ENCODE data around the gene PRDM4. TPM values are rescaled to one million over a fixed set of nuclear protein-coding genes. Genes with fewer than 3 reads are reported as not detected.

The PRDM4 gene
- total and polyA plus RNA-seq, 2 of the 13 experiments (the other 11 are each of a cell fraction or from before 2014, with no cell fraction given): 9.9 to 15.3 TPM

- TF ChIP-seq KDM5B (CRISPR knock-in tag; IDR thresholded peaks at IDR 0.05; ENCODE audit: borderline replicate concordance): no peak
- TF ChIP-seq CBX5 (CRISPR knock-in tag; IDR thresholded peaks at IDR 0.05; ENCODE audit: borderline replicate concordance): no peak
- TF ChIP-seq KLF13 (CRISPR knock-in tag; IDR thresholded peaks at IDR 0.05): no peak
- TF ChIP-seq ZNF589 (CRISPR knock-in tag; conservative IDR thresholded peaks at IDR 0.05): no peak
- TF ChIP-seq SIX4 (CRISPR knock-in tag; IDR thresholded peaks at IDR 0.05): no peak
- TF ChIP-seq CREB3 (CRISPR knock-in tag; IDR thresholded peaks at IDR 0.05): no peak
- no peak for TF ChIP-seq NFE2 (CRISPR knock-in tag; IDR thresholded peaks at IDR 0.05)
- peak; percentile 89 for TF ChIP-seq RBAK (CRISPR knock-in tag; IDR thresholded peaks at IDR 0.05)
- no peak for TF ChIP-seq MED13 (CRISPR knock-in tag; IDR thresholded peaks at IDR 0.05)
- no peak for TF ChIP-seq FOXP4 (CRISPR knock-in tag; IDR thresholded peaks at IDR 0.05)
- no peak for TF ChIP-seq ZNF558 (CRISPR knock-in tag; IDR thresholded peaks at IDR 0.05; ENCODE audit: borderline replicate concordance)
- no peak for TF ChIP-seq BRCA1 (CRISPR knock-in tag; IDR thresholded peaks at IDR 0.05)
- no peak for TF ChIP-seq ZNF619 (CRISPR knock-in tag; IDR thresholded peaks at IDR 0.05)
- TF ChIP-seq HNF1A (IDR thresholded peaks at IDR 0.05; ENCODE audit: low read depth): no peak
- no peak for TF ChIP-seq HNF1A (CRISPR knock-in tag; IDR thresholded peaks at IDR 0.05; ENCODE audit: borderline replicate concordance)
- no peak for TF ChIP-seq ATF7 (IDR thresholded peaks at IDR 0.05)
- TF ChIP-seq ATF7 (CRISPR knock-in tag; IDR thresholded peaks at IDR 0.05): no peak
- TF ChIP-seq ELF3 (CRISPR knock-in tag; IDR thresholded peaks at IDR 0.05): no peak
- no peak for TF ChIP-seq STAT5B (CRISPR knock-in tag; IDR thresholded peaks at IDR 0.05)
- no peak for TF ChIP-seq ZBTB7B (CRISPR knock-in tag; IDR thresholded peaks at IDR 0.05)
- TF ChIP-seq SOX5 (CRISPR knock-in tag; IDR thresholded peaks at IDR 0.05; ENCODE audit: borderline replicate concordance): no peak
- no peak for TF ChIP-seq ZNF431 (CRISPR knock-in tag; IDR thresholded peaks at IDR 0.05; ENCODE audit: borderline replicate concordance, low read depth)
- TF ChIP-seq ZNF230 (CRISPR knock-in tag; IDR thresholded peaks at IDR 0.05): no peak
- no peak for TF ChIP-seq AGO1 (IDR thresholded peaks at IDR 0.05; ENCODE audit: low read depth, low read length, poor library complexity, severe bottlenecking)
- TF ChIP-seq ZNF816 (CRISPR knock-in tag; IDR thresholded peaks at IDR 0.05; ENCODE audit: borderline replicate concordance): no peak
- TF ChIP-seq ZSCAN20 (CRISPR knock-in tag; IDR thresholded peaks at IDR 0.05; ENCODE audit: borderline replicate concordance): no peak
These were observed 27.9 kb upstream of the PRDM4 start (continued) for GRCh38 chr12:107788690-107789458.
